Tibial nerve (tissue), 4 donors: ENCODE results near the gene PARP2.

ENCODE experiments used
- CTCF ChIP-seq, 5 experiments: fragments of 200-600 bp in 3 of 5; fragments of 450-650 bp in 2 of 5; sonication (generic) in 3 of 5; IDR thresholded peaks; one replicate each; pipeline ENCODE4 v1.5.1; 2016 to 2019; ENCODE audit warnings: antibody characterized with exemption in 5 of 5, mild to moderate bottlenecking in 3 of 5, moderate library complexity in 2 of 5
- EP300 ChIP-seq, 2 donors: sonication (generic); formaldehyde crosslinking; IDR thresholded peaks; one replicate each; pipeline ENCODE4 v1.6.1; 2017; ENCODE audit warnings: antibody characterized with exemption in 2 of 2, mild to moderate bottlenecking in 1 of 2
- POLR2A ChIP-seq, 2 donors: fragments of 450-650 bp; IDR thresholded peaks; one replicate each; pipeline ENCODE4 v1.6.1; 2017; ENCODE audit warnings: antibody characterized with exemption in 2 of 2, mild to moderate bottlenecking in 2 of 2, moderate library complexity in 2 of 2

- TF ChIP-seq EP300 (IDR thresholded peaks at IDR 0.05), result no peak
- TF ChIP-seq POLR2A (IDR thresholded peaks at IDR 0.05), result no peak
- no peak for TF ChIP-seq CTCF (IDR thresholded peaks at IDR 0.05)
Observed at GRCh38 chr14:20372796-20373195, 29.4 kb downstream of the PARP2 start.
